Cardiac fibroblast (primary cell): Measurements from ENCODE around the gene POLR2A.

Experiments used
- DNase-seq, 2 donors: peaks; one replicate each; pipeline versions ENCODE4 v3.0.0 to v3.0.0-alpha.2; 2010; ENCODE audit warnings: low read depth in 2 of 2
- H3K4me3 ChIP-seq, 2 donors: replicated peaks in 1 of 2; 1 replicate in 1 of 2; 2 replicates in 1 of 2; pipeline ENCODE4 v1.5.1; 2011; ENCODE audit warnings: low read depth in 2 of 2, low read length in 2 of 2, mild to moderate bottlenecking in 2 of 2, moderate library complexity in 1 of 2
- TF ChIP-seq, protein P1 (sequence below): IDR thresholded peaks from one replicate; pipeline ENCODE4 v1.5.1; 2011; ENCODE audit warnings: low read depth, mild to moderate bottlenecking, low read length, inconsistent platforms

POLR2A gene

DNA sequence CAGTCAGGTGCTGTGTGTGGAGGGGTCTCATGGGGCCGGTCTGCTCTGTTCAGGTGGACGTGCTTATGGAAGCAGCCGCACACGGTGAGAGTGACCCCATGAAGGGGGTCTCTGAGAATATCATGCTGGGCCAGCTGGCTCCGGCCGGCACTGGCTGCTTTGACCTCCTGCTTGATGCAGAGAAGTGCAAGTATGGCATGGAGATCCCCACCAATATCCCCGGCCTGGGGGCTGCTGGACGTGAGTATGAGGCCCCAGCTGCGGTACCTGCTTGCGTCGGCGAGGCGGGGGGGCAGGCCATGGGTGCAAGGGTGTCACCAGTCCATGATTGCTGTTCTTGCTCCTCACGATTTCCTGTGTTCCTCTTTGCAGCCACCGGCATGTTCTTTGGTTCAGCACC, 27.9 kb downstream of the POLR2A start:
- no peak for DNase-seq
- TF ChIP-seq, protein P1, sequence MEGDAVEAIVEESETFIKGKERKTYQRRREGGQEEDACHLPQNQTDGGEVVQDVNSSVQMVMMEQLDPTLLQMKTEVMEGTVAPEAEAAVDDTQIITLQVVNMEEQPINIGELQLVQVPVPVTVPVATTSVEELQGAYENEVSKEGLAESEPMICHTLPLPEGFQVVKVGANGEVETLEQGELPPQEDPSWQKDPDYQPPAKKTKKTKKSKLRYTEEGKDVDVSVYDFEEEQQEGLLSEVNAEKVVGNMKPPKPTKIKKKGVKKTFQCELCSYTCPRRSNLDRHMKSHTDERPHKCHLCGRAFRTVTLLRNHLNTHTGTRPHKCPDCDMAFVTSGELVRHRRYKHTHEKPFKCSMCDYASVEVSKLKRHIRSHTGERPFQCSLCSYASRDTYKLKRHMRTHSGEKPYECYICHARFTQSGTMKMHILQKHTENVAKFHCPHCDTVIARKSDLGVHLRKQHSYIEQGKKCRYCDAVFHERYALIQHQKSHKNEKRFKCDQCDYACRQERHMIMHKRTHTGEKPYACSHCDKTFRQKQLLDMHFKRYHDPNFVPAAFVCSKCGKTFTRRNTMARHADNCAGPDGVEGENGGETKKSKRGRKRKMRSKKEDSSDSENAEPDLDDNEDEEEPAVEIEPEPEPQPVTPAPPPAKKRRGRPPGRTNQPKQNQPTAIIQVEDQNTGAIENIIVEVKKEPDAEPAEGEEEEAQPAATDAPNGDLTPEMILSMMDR: no peak

DNA sequence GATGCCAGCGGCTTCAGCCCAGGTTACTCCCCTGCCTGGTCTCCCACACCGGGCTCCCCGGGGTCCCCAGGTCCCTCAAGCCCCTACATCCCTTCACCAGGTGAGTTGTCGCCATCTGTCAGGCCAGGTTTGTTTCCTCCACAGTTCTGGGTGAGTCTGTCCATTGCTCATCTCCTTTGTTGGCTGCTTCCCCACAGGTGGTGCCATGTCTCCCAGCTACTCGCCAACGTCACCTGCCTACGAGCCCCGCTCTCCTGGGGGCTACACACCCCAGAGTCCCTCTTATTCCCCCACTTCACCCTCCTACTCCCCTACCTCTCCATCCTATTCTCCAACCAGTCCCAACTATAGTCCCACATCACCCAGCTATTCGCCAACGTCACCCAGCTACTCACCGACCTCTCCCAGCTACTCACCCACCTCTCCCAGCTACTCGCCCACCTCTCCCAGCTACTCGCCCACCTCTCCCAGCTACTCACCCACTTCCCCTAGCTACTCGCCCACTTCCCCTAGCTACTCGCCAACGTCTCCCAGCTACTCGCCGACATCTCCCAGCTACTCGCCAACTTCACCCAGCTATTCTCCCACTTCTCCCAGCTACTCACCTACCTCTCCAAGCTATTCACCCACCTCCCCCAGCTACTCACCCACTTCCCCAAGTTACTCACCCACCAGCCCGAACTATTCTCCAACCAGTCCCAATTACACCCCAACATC, 28.8 kb downstream of the POLR2A start:
- H3K4me3 ChIP-seq: no peak overlapping the region

More for the DNA sequence above, 27.9 kb downstream of the POLR2A start:
- no peak overlapping the region for H3K4me3 ChIP-seq

DNA sequence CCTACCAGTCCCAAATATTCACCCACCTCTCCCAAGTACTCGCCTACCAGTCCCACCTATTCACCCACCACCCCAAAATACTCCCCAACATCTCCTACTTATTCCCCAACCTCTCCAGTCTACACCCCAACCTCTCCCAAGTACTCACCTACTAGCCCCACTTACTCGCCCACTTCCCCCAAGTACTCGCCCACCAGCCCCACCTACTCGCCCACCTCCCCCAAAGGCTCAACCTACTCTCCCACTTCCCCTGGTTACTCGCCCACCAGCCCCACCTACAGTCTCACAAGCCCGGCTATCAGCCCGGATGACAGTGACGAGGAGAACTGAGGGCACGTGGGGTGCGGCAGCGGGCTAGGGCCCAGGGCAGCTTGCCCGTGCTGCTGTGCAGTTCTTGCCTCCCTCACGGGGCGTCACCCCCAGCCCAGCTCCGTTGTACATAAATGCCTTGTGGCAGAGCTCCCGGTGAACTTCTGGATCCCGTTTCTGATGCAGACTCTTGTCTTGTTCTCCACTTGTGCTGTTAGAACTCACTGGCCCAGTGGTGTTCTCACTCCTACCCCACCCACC, 29.8 kb downstream of the POLR2A start:
- no peak for DNase-seq
- H3K4me3 ChIP-seq: no peak overlapping the region
- TF ChIP-seq, protein P1: no peak

More for the DNA sequence above, 28.8 kb downstream of the POLR2A start:
- no peak for DNase-seq
- TF ChIP-seq, protein P1: no peak

DNA sequence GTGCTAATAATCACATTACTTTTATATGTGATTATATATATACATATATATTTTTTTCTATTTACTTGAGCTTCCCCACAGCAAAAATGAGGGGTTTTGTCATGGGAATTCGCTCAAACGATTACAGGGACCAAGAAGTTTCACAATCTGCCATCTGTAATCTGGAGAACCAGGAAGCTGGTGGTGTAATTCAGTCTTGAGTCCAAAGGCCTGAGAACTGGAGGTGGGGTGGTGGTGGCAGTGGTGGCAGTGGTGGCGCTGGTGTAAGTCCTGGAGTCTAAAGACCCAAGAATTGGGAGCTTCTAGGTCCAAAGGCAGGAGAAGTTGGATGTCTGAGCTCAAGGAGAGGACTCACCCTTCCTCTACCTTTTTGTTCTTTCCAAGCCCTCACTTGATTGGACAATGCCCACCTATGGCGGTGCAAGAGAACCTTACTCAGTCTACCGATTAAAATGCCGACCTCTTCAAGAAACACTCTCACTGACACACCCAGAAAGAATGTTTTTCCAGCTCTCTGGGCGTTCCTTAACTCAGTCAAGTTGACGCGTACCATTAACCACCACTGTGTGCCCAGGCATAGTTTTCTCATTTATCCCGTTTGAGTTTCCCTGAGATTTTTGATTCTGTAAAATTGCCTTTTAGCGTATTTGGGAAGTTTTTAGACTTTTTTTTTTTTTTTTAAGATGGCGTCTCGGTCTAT, 31.9 kb downstream of the POLR2A start:
- H3K4me3 ChIP-seq: no peak overlapping the region
- TF ChIP-seq, protein P1: no peak
- DNase-seq: peak in 1 of 2 donors; percentile 25

DNA sequence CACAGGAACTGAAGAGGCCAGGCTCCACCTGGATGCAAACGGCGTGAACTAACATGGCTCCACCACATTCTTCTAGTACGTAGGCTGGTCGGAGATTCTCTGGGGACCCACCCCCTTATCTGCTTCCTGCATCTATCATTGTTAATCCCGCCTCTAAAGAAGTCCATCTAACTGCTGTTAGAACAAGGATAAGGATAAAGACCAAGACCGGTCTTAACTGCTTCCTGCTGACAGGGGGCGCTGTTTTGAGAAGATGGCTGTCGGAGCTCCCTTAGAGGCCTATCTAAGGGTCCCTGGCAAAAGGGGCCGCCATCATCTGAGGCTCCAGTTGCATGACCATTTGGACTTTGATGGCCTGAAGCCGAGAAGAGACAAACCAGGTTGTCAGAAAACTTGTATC, 38.9 kb downstream of the POLR2A start:
- DNase-seq: peak; percentile 30 to 36
- no peak overlapping the region for H3K4me3 ChIP-seq
- TF ChIP-seq, protein P1: peak; percentile 54

DNA sequence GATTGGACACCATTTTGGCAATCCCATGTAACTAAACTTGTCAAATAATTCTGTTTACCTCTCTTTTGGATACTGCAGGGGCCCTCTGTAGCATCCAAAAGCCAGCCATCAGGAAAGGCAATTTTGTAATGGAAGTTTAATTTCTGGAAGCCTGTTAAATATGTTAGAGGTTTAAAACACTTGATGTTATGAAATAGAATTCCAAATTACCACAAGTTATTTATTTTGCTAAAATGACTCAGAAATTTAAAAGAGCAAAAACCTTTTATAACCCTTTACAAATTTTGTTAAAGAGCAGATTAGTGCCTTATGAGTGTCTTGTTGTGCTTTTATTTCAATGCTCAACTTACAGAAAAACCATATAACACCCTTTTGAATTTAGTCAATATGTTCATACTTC, 44.7 kb downstream of the POLR2A start:
- no peak for DNase-seq
- no peak overlapping the region for H3K4me3 ChIP-seq
- TF ChIP-seq, protein P1: no peak
